ENCODE measurements around the gene TMCC1.

DNA sequence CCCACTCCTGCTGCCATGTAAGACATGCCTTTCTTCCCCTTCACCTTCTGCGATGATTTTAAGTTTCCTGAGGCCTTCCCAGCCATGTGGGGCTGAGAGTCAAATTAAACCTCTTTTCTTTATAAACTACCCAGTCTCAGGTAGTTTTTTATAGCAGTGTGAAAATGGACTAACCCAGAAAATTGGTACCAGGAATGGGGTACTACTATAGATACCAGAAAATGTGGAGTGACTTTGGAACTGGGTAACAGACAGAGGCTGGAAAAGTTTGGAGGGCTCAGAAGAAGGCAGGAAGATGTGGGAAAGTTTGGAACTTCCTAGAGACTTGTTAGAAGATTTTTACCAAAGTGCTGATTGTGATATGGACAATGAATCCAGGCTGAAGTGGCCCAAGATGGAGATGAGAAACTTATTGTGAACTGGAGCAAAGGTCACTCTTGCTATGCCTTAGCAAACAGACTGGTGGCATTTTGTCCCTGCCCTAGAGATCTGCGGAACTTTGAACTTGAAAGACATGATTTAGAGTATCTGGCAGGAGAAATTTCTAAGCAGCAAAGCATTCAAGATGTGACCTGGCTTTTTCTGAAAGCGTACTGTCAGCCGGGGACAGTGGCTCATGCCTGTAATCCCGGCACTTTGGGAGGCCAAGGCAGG is 52.7 kb downstream of the TMCC1 start:
- TF ChIP-seq, protein P1, sequence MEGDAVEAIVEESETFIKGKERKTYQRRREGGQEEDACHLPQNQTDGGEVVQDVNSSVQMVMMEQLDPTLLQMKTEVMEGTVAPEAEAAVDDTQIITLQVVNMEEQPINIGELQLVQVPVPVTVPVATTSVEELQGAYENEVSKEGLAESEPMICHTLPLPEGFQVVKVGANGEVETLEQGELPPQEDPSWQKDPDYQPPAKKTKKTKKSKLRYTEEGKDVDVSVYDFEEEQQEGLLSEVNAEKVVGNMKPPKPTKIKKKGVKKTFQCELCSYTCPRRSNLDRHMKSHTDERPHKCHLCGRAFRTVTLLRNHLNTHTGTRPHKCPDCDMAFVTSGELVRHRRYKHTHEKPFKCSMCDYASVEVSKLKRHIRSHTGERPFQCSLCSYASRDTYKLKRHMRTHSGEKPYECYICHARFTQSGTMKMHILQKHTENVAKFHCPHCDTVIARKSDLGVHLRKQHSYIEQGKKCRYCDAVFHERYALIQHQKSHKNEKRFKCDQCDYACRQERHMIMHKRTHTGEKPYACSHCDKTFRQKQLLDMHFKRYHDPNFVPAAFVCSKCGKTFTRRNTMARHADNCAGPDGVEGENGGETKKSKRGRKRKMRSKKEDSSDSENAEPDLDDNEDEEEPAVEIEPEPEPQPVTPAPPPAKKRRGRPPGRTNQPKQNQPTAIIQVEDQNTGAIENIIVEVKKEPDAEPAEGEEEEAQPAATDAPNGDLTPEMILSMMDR (IDR thresholded peaks at IDR 0.05): no peak
- TF ChIP-seq POLR2A (IDR thresholded peaks at IDR 0.05): no peak
- TF ChIP-seq POLR2AphosphoS5 (IDR thresholded peaks at IDR 0.05; ENCODE audit: insufficient read depth in 1 of 2, low read depth in 1 of 2): no peak
